Panc1 (cell line): Measurements from ENCODE around the gene CAPZA3. TPM values are rescaled to one million over a fixed set of nuclear protein-coding genes. Genes with fewer than 3 reads are reported as not detected.

Experiments
- ATAC-seq: fragments of 200-7000 bp; cut with Tn5 transposase; 2 replicates; pipeline ENCODE4 v1.9.1; 2020; ENCODE audit warnings: mild to moderate bottlenecking, moderate library complexity
- BruUV-seq: library from RNA; stranded (reverse); fragments of 400-500 nt; replicated peaks from 2 replicates; lab custom pipeline; 2021; lab: Mats Ljungman, UMichigan
- CTCF ChIA-PET: fragments of 300-600 bp; sonication (Branson Sonifier 250); formaldehyde crosslinking; loops from one replicate; lab custom pipeline; 2022; ENCODE audit warnings: antibody characterized with exemption; lab: Charles Lee
- POLR2A ChIA-PET: fragments of 300-600 bp; sonication (Branson Sonifier 250); formaldehyde crosslinking; loops from one replicate; lab custom pipeline; 2022; ENCODE audit warnings: antibody characterized with exemption; lab: Charles Lee
- DNase-seq: peaks from one replicate; pipeline ENCODE4 v3.0.0-alpha.2; 2010; ENCODE audit warnings: low read depth, low spot score
- H3K27ac ChIP-seq: 2 replicates; pipeline ENCODE4 v1.5.1; 2011; ENCODE audit warnings: mild to moderate bottlenecking, low read length, inconsistent platforms
- H3K27me3 ChIP-seq: fragments of 200-500 bp; sonication (Bioruptor generic); 2 replicates; pipeline ENCODE4 v1.6.0; 2014; ENCODE audit warnings: low read length, inconsistent platforms; ENCODE audit not compliant: control insufficient read depth, insufficient read depth
- H3K36me3 ChIP-seq: fragments of 200-500 bp; sonication (Bioruptor generic); 2 replicates; pipeline ENCODE4 v1.5.1; 2014; ENCODE audit warnings: inconsistent platforms, mild to moderate bottlenecking, low read length, moderate library complexity; ENCODE audit not compliant: control insufficient read depth, insufficient read depth
- H3K4me1 ChIP-seq: 2 replicates; pipeline ENCODE4 v1.5.1; 2011; ENCODE audit warnings: inconsistent platforms, mild to moderate bottlenecking, low read length, moderate library complexity; ENCODE audit not compliant: control insufficient read depth, insufficient read depth
- H3K4me3 ChIP-seq, 2 experiments: 2 replicates each; pipeline ENCODE4 v1.5.1; 2011 to 2012; ENCODE audit warnings: low read depth in 2 of 2, low read length in 2 of 2, mild to moderate bottlenecking in 2 of 2, inconsistent platforms in 1 of 2, moderate library complexity in 1 of 2
- H3K9me3 ChIP-seq: fragments of 200-500 bp; sonication (Bioruptor generic); 2 replicates; pipeline ENCODE4 v1.5.1; 2014; ENCODE audit warnings: low read depth, mild to moderate bottlenecking, inconsistent platforms, low read length, moderate library complexity; ENCODE audit not compliant: control insufficient read depth, insufficient read depth
- POLR2AphosphoS5 ChIP-seq: IDR thresholded peaks from 2 replicates; pipeline ENCODE4 v1.6.1; 2012; ENCODE audit warnings: mild to moderate bottlenecking, low read depth, low read length, moderate library complexity
- SIN3A ChIP-seq: IDR thresholded peaks from 2 replicates; pipeline ENCODE4 v1.6.1; 2012; ENCODE audit warnings: low read depth, mild to moderate bottlenecking, low read length, moderate library complexity, borderline replicate concordance; ENCODE audit not compliant: insufficient read depth
- TCF7L2 ChIP-seq: IDR thresholded peaks from 2 replicates; pipeline ENCODE4 v1.6.1; 2011; ENCODE audit warnings: mild to moderate bottlenecking, low read depth, low read length, inconsistent platforms
- in situ Hi-C: cut with HindIII; loops from 2 replicates; pipeline ENCODE4 v1.10.0; 2016; ENCODE audit warnings: low sequenced_read_pairs, low pct_unique_long_range_greater_than_20kb
- intact Hi-C: fragments of 100-400 bp; cut with micrococcal nuclease; formaldehyde crosslinking; loops from one replicate; pipeline ENCODE4 v1.10.0; 2022; ENCODE audit not compliant: unreplicated experiment
- total RNA-seq: library from RNA; stranded (reverse); gene quantifications from one replicate; pipeline ENCODE4 v1.2.1, GENCODE V29; 2021; ENCODE audit not compliant: unreplicated experiment
- TF ChIP-seq, protein P1 (sequence below): fragments of 450-650 bp; IDR thresholded peaks from 2 replicates; pipeline ENCODE4 v1.5.1; 2017; ENCODE audit warnings: mild to moderate bottlenecking
- TF ChIP-seq, protein P2 (sequence below), 2 experiments: IDR thresholded peaks; 2 replicates each; pipeline ENCODE4 v1.6.1; 2011 to 2012; ENCODE audit warnings: low read depth in 2 of 2, control low read depth in 1 of 2, low read length in 1 of 2, mild to moderate bottlenecking in 1 of 2, moderate library complexity in 1 of 2; ENCODE audit not compliant: insufficient read depth in 1 of 2

CAPZA3 gene
- total RNA-seq, 1 experiment from 2014 or later: not detected

DNA sequence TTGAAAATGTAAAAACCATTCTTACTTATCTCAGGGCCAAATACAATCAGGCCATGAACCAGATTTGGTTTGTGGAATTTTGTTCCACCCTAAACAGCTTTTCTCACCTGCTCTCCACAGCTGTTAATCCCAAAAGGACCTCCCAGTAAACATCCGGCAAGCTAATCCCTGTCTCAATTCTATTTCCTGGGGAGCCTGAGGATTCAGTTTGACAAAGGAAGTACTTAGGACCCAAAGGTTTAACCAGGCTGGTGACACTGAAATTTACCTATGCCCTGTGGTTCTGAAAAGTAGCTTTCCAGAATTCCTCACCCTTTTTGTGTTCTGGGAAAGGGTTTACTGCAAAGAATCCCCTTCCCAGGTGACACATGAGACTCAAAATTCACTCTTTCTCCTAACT, 15.0 kb downstream of the CAPZA3 start:
- Histone ChIP-seq H3K27me3 (no peaks in the 10 kb centered on the region), H3K9me3 (no peaks in the 10 kb centered on the region), H3K27ac (no peak overlapping the region), H3K4me1 (no peaks in the 10 kb centered on the region), H3K36me3 (no peaks in the 10 kb centered on the region), H3K4me3 (no peak overlapping the region)
- CTCF ChIA-PET: no interaction called here
- no TSS peak for BruUV-seq
- POLR2A ChIA-PET: no interaction called here
- TF ChIP-seq, protein P1, sequence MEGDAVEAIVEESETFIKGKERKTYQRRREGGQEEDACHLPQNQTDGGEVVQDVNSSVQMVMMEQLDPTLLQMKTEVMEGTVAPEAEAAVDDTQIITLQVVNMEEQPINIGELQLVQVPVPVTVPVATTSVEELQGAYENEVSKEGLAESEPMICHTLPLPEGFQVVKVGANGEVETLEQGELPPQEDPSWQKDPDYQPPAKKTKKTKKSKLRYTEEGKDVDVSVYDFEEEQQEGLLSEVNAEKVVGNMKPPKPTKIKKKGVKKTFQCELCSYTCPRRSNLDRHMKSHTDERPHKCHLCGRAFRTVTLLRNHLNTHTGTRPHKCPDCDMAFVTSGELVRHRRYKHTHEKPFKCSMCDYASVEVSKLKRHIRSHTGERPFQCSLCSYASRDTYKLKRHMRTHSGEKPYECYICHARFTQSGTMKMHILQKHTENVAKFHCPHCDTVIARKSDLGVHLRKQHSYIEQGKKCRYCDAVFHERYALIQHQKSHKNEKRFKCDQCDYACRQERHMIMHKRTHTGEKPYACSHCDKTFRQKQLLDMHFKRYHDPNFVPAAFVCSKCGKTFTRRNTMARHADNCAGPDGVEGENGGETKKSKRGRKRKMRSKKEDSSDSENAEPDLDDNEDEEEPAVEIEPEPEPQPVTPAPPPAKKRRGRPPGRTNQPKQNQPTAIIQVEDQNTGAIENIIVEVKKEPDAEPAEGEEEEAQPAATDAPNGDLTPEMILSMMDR: no peak
- TF ChIP-seq TCF7L2 (no peak), POLR2AphosphoS5 (no peak), SIN3A (no peak)
- TF ChIP-seq, protein P2, sequence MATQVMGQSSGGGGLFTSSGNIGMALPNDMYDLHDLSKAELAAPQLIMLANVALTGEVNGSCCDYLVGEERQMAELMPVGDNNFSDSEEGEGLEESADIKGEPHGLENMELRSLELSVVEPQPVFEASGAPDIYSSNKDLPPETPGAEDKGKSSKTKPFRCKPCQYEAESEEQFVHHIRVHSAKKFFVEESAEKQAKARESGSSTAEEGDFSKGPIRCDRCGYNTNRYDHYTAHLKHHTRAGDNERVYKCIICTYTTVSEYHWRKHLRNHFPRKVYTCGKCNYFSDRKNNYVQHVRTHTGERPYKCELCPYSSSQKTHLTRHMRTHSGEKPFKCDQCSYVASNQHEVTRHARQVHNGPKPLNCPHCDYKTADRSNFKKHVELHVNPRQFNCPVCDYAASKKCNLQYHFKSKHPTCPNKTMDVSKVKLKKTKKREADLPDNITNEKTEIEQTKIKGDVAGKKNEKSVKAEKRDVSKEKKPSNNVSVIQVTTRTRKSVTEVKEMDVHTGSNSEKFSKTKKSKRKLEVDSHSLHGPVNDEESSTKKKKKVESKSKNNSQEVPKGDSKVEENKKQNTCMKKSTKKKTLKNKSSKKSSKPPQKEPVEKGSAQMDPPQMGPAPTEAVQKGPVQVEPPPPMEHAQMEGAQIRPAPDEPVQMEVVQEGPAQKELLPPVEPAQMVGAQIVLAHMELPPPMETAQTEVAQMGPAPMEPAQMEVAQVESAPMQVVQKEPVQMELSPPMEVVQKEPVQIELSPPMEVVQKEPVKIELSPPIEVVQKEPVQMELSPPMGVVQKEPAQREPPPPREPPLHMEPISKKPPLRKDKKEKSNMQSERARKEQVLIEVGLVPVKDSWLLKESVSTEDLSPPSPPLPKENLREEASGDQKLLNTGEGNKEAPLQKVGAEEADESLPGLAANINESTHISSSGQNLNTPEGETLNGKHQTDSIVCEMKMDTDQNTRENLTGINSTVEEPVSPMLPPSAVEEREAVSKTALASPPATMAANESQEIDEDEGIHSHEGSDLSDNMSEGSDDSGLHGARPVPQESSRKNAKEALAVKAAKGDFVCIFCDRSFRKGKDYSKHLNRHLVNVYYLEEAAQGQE (IDR thresholded peaks at IDR 0.05; ENCODE audit: insufficient read depth in 1 of 2, low read depth in 2 of 2, low read length in 1 of 2): no peak
- no peak for ATAC-seq
- in situ Hi-C loops (no loop called here), intact Hi-C loops (no loop called here)
- no peak for DNase-seq

- intact Hi-C loops: no loop called here
- H3K9me3 ChIP-seq: no peaks in the 10 kb centered on the region
- CTCF ChIA-PET: no interaction called here
- DNase-seq (no peak), ATAC-seq (no peak)
- H3K4me1 ChIP-seq: no peaks in the 10 kb centered on the region
- TF ChIP-seq, protein P1: no peak
- TF ChIP-seq SIN3A (no peak), TCF7L2 (no peak), POLR2AphosphoS5 (no peak)
- TF ChIP-seq, protein P2 (IDR thresholded peaks at IDR 0.05; ENCODE audit: insufficient read depth in 1 of 2, low read depth in 2 of 2, low read length in 1 of 2): no peak
- no peaks in the 10 kb centered on the region for H3K36me3 ChIP-seq
- in situ Hi-C loops: no loop called here
- no peak overlapping the region for H3K4me3 ChIP-seq
- no peaks in the 10 kb centered on the region for H3K27me3 ChIP-seq
- no peak overlapping the region for H3K27ac ChIP-seq
- BruUV-seq: no TSS peak
- POLR2A ChIA-PET: no interaction called here
Observed at GRCh38 chr12:18753481-18754123, 15.7 kb downstream of the CAPZA3 start.
